ENCODE measurements around the gene FBXO8.

Gene FBXO8

GRCh38 chr4:174244441-174244840, 39.0 kb downstream of the FBXO8 start:
- no peak for DNase-seq (ENCODE audit: low spot score)

- no peak for DNase-seq (ENCODE audit: low spot score)
These were observed 42.3 kb downstream of the FBXO8 start for GRCh38 chr4:174241162-174241561.

- DNase-seq (ENCODE audit: low spot score): no peak
These were observed 47.1 kb downstream of the FBXO8 start for GRCh38 chr4:174236359-174236758.

GRCh38 chr4:174230680-174231079, 52.8 kb downstream of the FBXO8 start:
- DNase-seq (ENCODE audit: low spot score): no peak

- DNase-seq (ENCODE audit: low spot score): no peak
These were observed 53.3 kb downstream of the FBXO8 start for GRCh38 chr4:174230148-174230547.

GRCh38 chr4:174228988-174229387, 54.5 kb downstream of the FBXO8 start:
- no peak for DNase-seq (ENCODE audit: low spot score)

- no peak for DNase-seq (ENCODE audit: low spot score)
These were observed 58.0 kb downstream of the FBXO8 start for GRCh38 chr4:174225349-174226049.

- no peak for DNase-seq (ENCODE audit: low spot score)
These were observed 58.9 kb downstream of the FBXO8 start for GRCh38 chr4:174224550-174224949.

- no peak for DNase-seq (ENCODE audit: low spot score)
These were observed 61.1 kb downstream of the FBXO8 start for GRCh38 chr4:174222266-174222872.

GRCh38 chr4:174218127-174218790, 65.2 kb downstream of the FBXO8 start:
- no peak for DNase-seq (ENCODE audit: low spot score)

- no peak for DNase-seq (ENCODE audit: low spot score)
These were observed 66.0 kb downstream of the FBXO8 start for GRCh38 chr4:174217273-174218126.

- no peak for DNase-seq (ENCODE audit: low spot score)
These were observed 66.6 kb downstream of the FBXO8 start for GRCh38 chr4:174216799-174217272.

- no peak for DNase-seq (ENCODE audit: low spot score)
These were observed 67.3 kb downstream of the FBXO8 start for GRCh38 chr4:174215961-174216680.

GRCh38 chr4:174215057-174215456, 68.4 kb downstream of the FBXO8 start:
- no peak for DNase-seq (ENCODE audit: low spot score)

- DNase-seq (ENCODE audit: low spot score): no peak
These were observed 69.2 kb downstream of the FBXO8 start for GRCh38 chr4:174214101-174214878.

GRCh38 chr4:174213731-174214100, 69.8 kb downstream of the FBXO8 start:
- DNase-seq (ENCODE audit: low spot score): no peak

- DNase-seq (ENCODE audit: low spot score): no peak
These were observed 71.4 kb downstream of the FBXO8 start for GRCh38 chr4:174212061-174212460.

- DNase-seq (ENCODE audit: low spot score): no peak
These were observed 71.8 kb downstream of the FBXO8 start for GRCh38 chr4:174211622-174212044.

- DNase-seq (ENCODE audit: low spot score): no peak
These were observed 72.4 kb downstream of the FBXO8 start for GRCh38 chr4:174210952-174211490.

- DNase-seq (ENCODE audit: low spot score): no peak
These were observed 73.1 kb downstream of the FBXO8 start for GRCh38 chr4:174210354-174210753.

- DNase-seq (ENCODE audit: low spot score): no peak
These were observed 74.1 kb downstream of the FBXO8 start for GRCh38 chr4:174209341-174209740.
